H1 (cell line): Measurements from ENCODE around the gene VAT1L. TPM values are rescaled to one million over a fixed set of nuclear protein-coding genes. Genes with fewer than 3 reads are reported as not detected.

Experiments used
- CTCF ChIA-PET: fragments of 300-600 bp; sonication (Branson Sonifier 250); formaldehyde crosslinking; loops from one replicate; lab custom pipeline; 2021; ENCODE audit not compliant: partially characterized antibody; lab: Charles Lee
- POLR2A ChIA-PET: fragments of 300-600 bp; sonication (Branson Sonifier 250); formaldehyde crosslinking; loops from one replicate; lab custom pipeline; 2021; ENCODE audit warnings: inconsistent platforms; ENCODE audit not compliant: partially characterized antibody; lab: Charles Lee
- DNase-seq, 2 experiments: peaks; one replicate each; pipeline versions ENCODE4 v3.0.0 to v3.0.0-alpha.2; 2010 to 2022; ENCODE audit warnings: low spot score in 2 of 2, low read depth in 1 of 2, mixed read lengths in 1 of 2
- FAIRE-seq: peaks from 2 replicates; lab custom pipeline; 2011; peaks lifted over from hg19 to GRCh38; lab: Jason Lieb, UNC
- H2AFZ ChIP-seq: 2 replicates; pipeline ENCODE4 v1.8.1; 2012; ENCODE audit warnings: low read length, inconsistent platforms
- H2AK5ac ChIP-seq: 2 replicates; pipeline ENCODE4 v1.6.1; 2013; ENCODE audit warnings: low read depth, low read length
- H2BK120ac ChIP-seq: replicated peaks from 2 replicates; pipeline ENCODE3; 2013; ENCODE audit warnings: low read depth, low read length, inconsistent platforms
- H2BK12ac ChIP-seq: 2 replicates; pipeline ENCODE4 v1.6.1; 2013; ENCODE audit warnings: low read depth, low read length
- H2BK15ac ChIP-seq: 2 replicates; pipeline ENCODE4 v1.6.1; 2013; ENCODE audit warnings: low read length
- H2BK20ac ChIP-seq: 2 replicates; pipeline ENCODE4 v1.6.1; 2013; ENCODE audit warnings: low read length
- H2BK5ac ChIP-seq: 2 replicates; pipeline ENCODE4 v1.6.1; 2013; ENCODE audit warnings: low read depth, low read length
- H3K14ac ChIP-seq: 2 replicates; pipeline ENCODE4 v1.6.1; 2013; ENCODE audit warnings: inconsistent platforms; ENCODE audit not compliant: insufficient read length
- H3K18ac ChIP-seq: 2 replicates; pipeline ENCODE4 v1.6.1; 2013; ENCODE audit warnings: low read length; ENCODE audit errors: extremely low read depth
- H3K23ac ChIP-seq: 2 replicates; pipeline ENCODE4 v1.6.1; 2013; ENCODE audit warnings: inconsistent platforms; ENCODE audit not compliant: insufficient read length
- H3K23me2 ChIP-seq: 2 replicates; pipeline ENCODE4 v1.6.1; 2013; ENCODE audit warnings: low read depth, low read length
- H3K27ac ChIP-seq: 2 replicates; pipeline ENCODE4 v1.6.1; 2011; ENCODE audit warnings: low read depth, low read length, inconsistent platforms
- H3K27me3 ChIP-seq, 4 experiments: replicated peaks in 1 of 4; 1 replicate in 1 of 4; 2 replicates in 3 of 4; pipeline versions ENCODE4 v1.6.1 to v1.8.1; 2011 to 2013; ENCODE audit warnings: low read length in 3 of 4, mild to moderate bottlenecking in 3 of 4, inconsistent platforms in 2 of 4, mixed read lengths in 2 of 4, moderate library complexity in 1 of 4; ENCODE audit not compliant: control insufficient read depth in 3 of 4, insufficient read depth in 3 of 4; ENCODE audit errors: extremely low read depth in 1 of 4
- H3K36me3 ChIP-seq, 4 experiments: 2 replicates each; pipeline versions ENCODE4 v1.6.1 to v1.8.1; 2011 to 2013; ENCODE audit warnings: mild to moderate bottlenecking in 4 of 4, low read length in 3 of 4, moderate library complexity in 2 of 4, control low read depth in 1 of 4, inconsistent platforms in 1 of 4; ENCODE audit not compliant: insufficient read depth in 4 of 4, control insufficient read depth in 2 of 4
- H3K4ac ChIP-seq: replicated peaks from 2 replicates; pipeline ENCODE3; 2013; ENCODE audit warnings: low read length, low read depth, mixed read lengths, inconsistent platforms; ENCODE audit not compliant: insufficient read length
- H3K4me1 ChIP-seq, 4 experiments: replicated peaks in 1 of 4; 1 replicate in 1 of 4; 2 replicates in 3 of 4; pipeline versions ENCODE4 v1.6.1 to v1.8.1; 2011 to 2013; ENCODE audit warnings: low read length in 3 of 4, inconsistent platforms in 2 of 4, mixed read lengths in 1 of 4; ENCODE audit not compliant: insufficient read depth in 4 of 4, control insufficient read depth in 3 of 4
- H3K4me2 ChIP-seq, 2 experiments: 2 replicates each; pipeline versions ENCODE4 v1.6.1 to v1.8.1; 2011 to 2013; ENCODE audit warnings: low read depth in 2 of 2, low read length in 2 of 2, control low read depth in 1 of 2, inconsistent platforms in 1 of 2, mild to moderate bottlenecking in 1 of 2; ENCODE audit not compliant: insufficient read depth in 1 of 2
- H3K4me3 ChIP-seq, 4 experiments: fragments of 200-600, 300-600 bp in 1 of 4; sonication (generic), shearing (Covaris generic), sonication (Bioruptor Twin) in 1 of 4; 2 replicates each; pipeline versions ENCODE4 v1.5.1 to v1.8.1; 2011 to 2016; ENCODE audit warnings: low read length in 4 of 4, low read depth in 3 of 4, control low read depth in 2 of 4, inconsistent platforms in 2 of 4, mild to moderate bottlenecking in 2 of 4, mixed read lengths in 1 of 4, moderate library complexity in 1 of 4; ENCODE audit not compliant: insufficient read depth in 2 of 4; ENCODE audit errors: extremely low read depth in 1 of 4
- H3K56ac ChIP-seq: replicated peaks from 2 replicates; pipeline ENCODE3; 2013; ENCODE audit warnings: low read depth, mild to moderate bottlenecking, mixed read lengths, low read length, inconsistent platforms; ENCODE audit not compliant: insufficient read length
- H3K79me1 ChIP-seq: 2 replicates; pipeline ENCODE4 v1.6.1; 2013; ENCODE audit warnings: low read depth, low read length, control low read depth
- H3K79me2 ChIP-seq, 2 experiments: 2 replicates each; pipeline versions ENCODE4 v1.6.1 to v1.8.1; 2012 to 2013; ENCODE audit warnings: low read length in 2 of 2, mild to moderate bottlenecking in 2 of 2, inconsistent platforms in 1 of 2; ENCODE audit not compliant: insufficient read depth in 2 of 2, control insufficient read depth in 1 of 2
- H3K9ac ChIP-seq, 4 experiments: replicated peaks in 1 of 4; 1 replicate in 1 of 4; 2 replicates in 3 of 4; pipeline versions ENCODE4 v1.6.1 to v1.8.1; 2011 to 2013; ENCODE audit warnings: low read depth in 3 of 4, low read length in 3 of 4, control low read depth in 2 of 4, mild to moderate bottlenecking in 2 of 4, moderate library complexity in 2 of 4, inconsistent platforms in 1 of 4; ENCODE audit errors: extremely low read depth in 1 of 4
- H3K9me3 ChIP-seq, 2 experiments: 2 replicates each; pipeline versions ENCODE4 v1.6.1 to v1.8.1; 2012 to 2013; ENCODE audit warnings: mild to moderate bottlenecking in 2 of 2, moderate library complexity in 2 of 2, control low read depth in 1 of 2, inconsistent platforms in 1 of 2, low read depth in 1 of 2, low read length in 1 of 2, mixed read lengths in 1 of 2; ENCODE audit not compliant: insufficient read depth in 2 of 2
- H4K20me1 ChIP-seq, 2 experiments: replicated peaks in 1 of 2; 2 replicates each; pipeline versions ENCODE3 to v1.8.1; 2011 to 2013; ENCODE audit warnings: inconsistent platforms in 2 of 2, low read length in 2 of 2, mild to moderate bottlenecking in 1 of 2; ENCODE audit not compliant: insufficient read depth in 2 of 2, control insufficient read depth in 1 of 2
- H4K5ac ChIP-seq: 2 replicates; pipeline ENCODE4 v1.6.1; 2013; ENCODE audit warnings: low read length, low read depth, mixed read lengths, inconsistent platforms; ENCODE audit not compliant: insufficient read length
- H4K8ac ChIP-seq: 2 replicates; pipeline ENCODE4 v1.8.0; 2013; ENCODE audit warnings: mild to moderate bottlenecking, moderate library complexity, low read length, inconsistent platforms; ENCODE audit not compliant: insufficient read depth; ENCODE audit errors: extremely low read depth
- H4K91ac ChIP-seq: replicated peaks from 2 replicates; pipeline ENCODE3; 2013; ENCODE audit warnings: low read length, mixed read lengths, inconsistent platforms; ENCODE audit not compliant: insufficient read length
- HDAC6 ChIP-seq: IDR thresholded peaks from one replicate; pipeline ENCODE4 v1.7.1; 2012; ENCODE audit warnings: low read depth, mild to moderate bottlenecking, inconsistent platforms, low read length, moderate library complexity
- JUND ChIP-seq: IDR thresholded peaks from 2 replicates; pipeline ENCODE4 v1.6.1; 2011; ENCODE audit warnings: mild to moderate bottlenecking, improper control_type of control experiment, low read length
- KDM1A ChIP-seq: fragments of 200-600, 300-600 bp; sonication (generic); IDR thresholded peaks from 2 replicates; pipeline ENCODE4 v1.7.1; 2016; ENCODE audit warnings: mild to moderate bottlenecking, low read length, borderline replicate concordance
- MAFK ChIP-seq: IDR thresholded peaks from 2 replicates; pipeline ENCODE4 v1.6.1; 2012; ENCODE audit warnings: low read depth, mild to moderate bottlenecking, improper control_type of control experiment, low read length
- TCF12 ChIP-seq: IDR thresholded peaks from 2 replicates; pipeline ENCODE4 v1.6.1; 2011; ENCODE audit warnings: low read depth, mild to moderate bottlenecking, low read length
- WGBS, 2 experiments: shearing (Covaris generic) in 1 of 2; methylation state at CpG; one replicate each; pipeline versions ENCODE4 v1.1.6 to v1.1.7; 2013 to 2015; ENCODE audit warnings: low lambda C conversion rate in 2 of 2, mixed read lengths in 2 of 2, inconsistent platforms in 1 of 2, low coverage in 1 of 2, missing lambda C conversion rate in 1 of 2; ENCODE audit not compliant: insufficient replicate concordance in 2 of 2, insufficient coverage in 1 of 2, insufficient read length in 1 of 2; ENCODE audit errors: extremely low coverage in 1 of 2, missing lambda C conversion rate in 1 of 2; 5-methylcytosine and 5-hydroxymethylcytosine counted together
- polyA plus RNA-seq, 7 experiments: library from polyadenylated mRNA; depleted of rRNA in 3 of 7; stranded (reverse) in 5 of 7; unstranded in 2 of 7; fragments of >200 nt in 5 of 7; fragments of 200-250 nt in 2 of 7; gene quantifications; 1 replicate in 5 of 7; 2 replicates in 1 of 7; 4 replicates in 1 of 7; pipeline versions ENCODE4 v1.2.1 to v1.2.3, GENCODE V29; 2011 to 2013; ENCODE audit warnings: missing spikeins in 2 of 7, mixed read lengths in 2 of 7
- total RNA-seq: library from RNA; stranded (reverse); fragmentation: NEBNext Ultra II Directional; extraction: Animal tissue kit (Norgen Biotek cat#: 25700); gene quantifications from 2 replicates; pipeline ENCODE4 v1.2.1, GENCODE V29; 2021

Gene VAT1L
- total and polyA plus RNA-seq, 2 of the 8 experiments (the other 6 are each of a cell fraction or from before 2014, with no cell fraction given) = 46.3 to 48.2 TPM

GRCh38 chr16:77871932-77872331, 83.6 kb downstream of the VAT1L start:
- Histone ChIP-seq H4K91ac (no peak overlapping the region), H3K79me2 (no peaks in the 10 kb centered on the region), H2BK120ac (no peak overlapping the region), H3K27me3 (no peaks in the 10 kb centered on the region), H3K79me1 (peaks cover 3% of the 10 kb centered on the region; the same call in 1 of the 2 replicates), H2AK5ac (no peak overlapping the region)
- FAIRE-seq = no peak
- TF ChIP-seq MAFK (no peak), HDAC6 (no peak), TCF12 (no peak), JUND (no peak), KDM1A (0 out of 2 replicates have a peak, but pooled peaks have one; percentile 18)
- TF ChIP-seq, all 59 proteins: peak for 1
- no peak overlapping the region for H2BK20ac ChIP-seq
- ChIA-PET POLR2A (no interaction called here), CTCF (interaction anchor here (0.6 to 1.3 kb wide), 4 partner anchors 20 to 198 kb away, joined by 3 read pairs; no protein-coding TSS in a partner anchor)
- no peak overlapping the region for H3K18ac ChIP-seq
- no peak overlapping the region for H4K8ac ChIP-seq
- no peak overlapping the region for H3K4ac ChIP-seq
- H4K5ac ChIP-seq = no peak overlapping the region
- H4K20me1 ChIP-seq = no peaks in the 10 kb centered on the region
- H3K56ac ChIP-seq = no peak overlapping the region
- WGBS, 2 experiments = 85% methylated on average over 1 of the region's 1 CpG; no CpG with 5 or more reads in 1 of the 2 experiments
- H3K4me1 ChIP-seq = peaks cover 0 to 3% (median 2%) of the 10 kb centered on the region in 4 experiments; a peak in 4 of 7 replicates
- no peak for DNase-seq
- no peak overlapping the region for H2BK12ac ChIP-seq
- H3K14ac ChIP-seq = no peak overlapping the region
- no peak overlapping the region for H2BK5ac ChIP-seq
- no peak overlapping the region for H3K9ac ChIP-seq
- H2AFZ ChIP-seq = no peak overlapping the region
- no peaks in the 10 kb centered on the region for H3K9me3 ChIP-seq
- H3K36me3 ChIP-seq = 0 out of 8 replicates have a peak, but pooled peaks cover 0 to 3% (median 0%) of the 10 kb centered on the region in 4 experiments
- no peak overlapping the region for H3K4me2 ChIP-seq
- no peak overlapping the region for H3K23ac ChIP-seq
- H3K27ac ChIP-seq = no peak overlapping the region
- H3K23me2 ChIP-seq = no peaks in the 10 kb centered on the region
- H3K4me3 ChIP-seq = no peak overlapping the region
- no peak overlapping the region for H2BK15ac ChIP-seq
